Measurements from ENCODE around the gene MEGF11. TPM values are rescaled to one million over a fixed set of nuclear protein-coding genes. Genes with fewer than 3 reads are reported as not detected.

Gene MEGF11
- total RNA-seq, 1 donor from 2014 or later = 0.06 TPM

- Histone ChIP-seq H2AFZ (replicated peaks) (no peak overlapping the region), H3K9ac (no peak overlapping the region), H3K9me3 (ENCODE audit: low read depth) (no peaks in the 10 kb centered on the region), H3K36me3 (no peaks in the 10 kb centered on the region), H3K4me2 (no peak overlapping the region), H3K27me3 (no peaks in the 10 kb centered on the region), H3K79me2 (ENCODE audit: low read depth) (no peaks in the 10 kb centered on the region), H4K20me1 (ENCODE audit: low read depth) (no peaks in the 10 kb centered on the region), H3K4me1 (no peaks in the 10 kb centered on the region), H3F3A (ENCODE audit: low read depth) (no peaks in the 10 kb centered on the region), H3K4me3 (no peak overlapping the region), H3K27ac (no peak overlapping the region)
- H3K27ac Mint-ChIP-seq = no peak overlapping the region
- no peak overlapping the region for H3K4me3 Mint-ChIP-seq
- peaks cover 10% of the 10 kb centered on the region for H3K27me3 Mint-ChIP-seq (ENCODE audit: insufficient read depth, low read depth)
- H3K4me1 Mint-ChIP-seq = peaks cover 27% of the 10 kb centered on the region
- H3K9me3 Mint-ChIP-seq = no peaks in the 10 kb centered on the region
- no peaks in the 10 kb centered on the region for H3K36me3 Mint-ChIP-seq
- DNase-seq (ENCODE audit: low spot score) = no peak
- TF ChIP-seq, protein P1, sequence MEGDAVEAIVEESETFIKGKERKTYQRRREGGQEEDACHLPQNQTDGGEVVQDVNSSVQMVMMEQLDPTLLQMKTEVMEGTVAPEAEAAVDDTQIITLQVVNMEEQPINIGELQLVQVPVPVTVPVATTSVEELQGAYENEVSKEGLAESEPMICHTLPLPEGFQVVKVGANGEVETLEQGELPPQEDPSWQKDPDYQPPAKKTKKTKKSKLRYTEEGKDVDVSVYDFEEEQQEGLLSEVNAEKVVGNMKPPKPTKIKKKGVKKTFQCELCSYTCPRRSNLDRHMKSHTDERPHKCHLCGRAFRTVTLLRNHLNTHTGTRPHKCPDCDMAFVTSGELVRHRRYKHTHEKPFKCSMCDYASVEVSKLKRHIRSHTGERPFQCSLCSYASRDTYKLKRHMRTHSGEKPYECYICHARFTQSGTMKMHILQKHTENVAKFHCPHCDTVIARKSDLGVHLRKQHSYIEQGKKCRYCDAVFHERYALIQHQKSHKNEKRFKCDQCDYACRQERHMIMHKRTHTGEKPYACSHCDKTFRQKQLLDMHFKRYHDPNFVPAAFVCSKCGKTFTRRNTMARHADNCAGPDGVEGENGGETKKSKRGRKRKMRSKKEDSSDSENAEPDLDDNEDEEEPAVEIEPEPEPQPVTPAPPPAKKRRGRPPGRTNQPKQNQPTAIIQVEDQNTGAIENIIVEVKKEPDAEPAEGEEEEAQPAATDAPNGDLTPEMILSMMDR (IDR thresholded peaks at IDR 0.05) = no peak
- TF ChIP-seq EZH2phosphoT487 (IDR thresholded peaks at IDR 0.05) = no peak
- TF ChIP-seq EZH2 (IDR thresholded peaks at IDR 0.05) = no peak
Measured at GRCh38 chr15:66169023-66169422, 84.5 kb downstream of the MEGF11 start.

DNA sequence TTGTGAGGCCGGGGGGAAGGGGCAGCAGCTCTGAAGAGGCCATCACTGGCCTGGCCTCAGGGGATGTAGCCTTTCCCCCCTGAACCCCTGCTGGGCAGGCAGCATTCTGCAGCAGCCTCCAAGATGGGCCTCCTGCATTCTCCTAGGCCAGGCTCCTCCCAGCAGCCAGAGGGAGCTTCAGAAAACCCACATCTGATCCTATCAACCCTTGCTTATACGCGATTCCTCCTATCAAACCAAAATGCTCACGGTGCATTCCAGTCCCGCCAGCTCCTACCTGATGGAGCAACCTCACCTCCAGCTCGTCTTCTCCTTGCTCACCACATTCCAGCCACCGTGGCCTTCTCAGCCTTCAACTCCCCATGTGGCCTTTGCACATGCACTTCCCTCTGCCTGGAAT, 85.7 kb downstream of the MEGF11 start:
- Histone ChIP-seq H3K27ac (no peak overlapping the region), H3K4me3 (no peak overlapping the region), H3K9ac (no peak overlapping the region), H4K20me1 (ENCODE audit: low read depth) (no peaks in the 10 kb centered on the region), H3K36me3 (no peaks in the 10 kb centered on the region), H3K27me3 (no peaks in the 10 kb centered on the region), H3K4me2 (no peak overlapping the region), H3K79me2 (ENCODE audit: low read depth) (no peaks in the 10 kb centered on the region), H3K9me3 (ENCODE audit: low read depth) (no peaks in the 10 kb centered on the region), H3K4me1 (no peaks in the 10 kb centered on the region), H3F3A (ENCODE audit: low read depth) (no peaks in the 10 kb centered on the region), H2AFZ (replicated peaks) (no peak overlapping the region)
- no peak for DNase-seq (ENCODE audit: low spot score)
- Mint-ChIP-seq H3K27me3 (ENCODE audit: insufficient read depth, low read depth) (peaks cover 8% of the 10 kb centered on the region), H3K27ac (no peak overlapping the region), H3K4me3 (no peak overlapping the region), H3K4me1 (peaks cover 25% of the 10 kb centered on the region), H3K36me3 (no peaks in the 10 kb centered on the region), H3K9me3 (no peaks in the 10 kb centered on the region)
- TF ChIP-seq, protein P1 (IDR thresholded peaks at IDR 0.05) = no peak
- TF ChIP-seq EZH2 (IDR thresholded peaks at IDR 0.05) = no peak
- TF ChIP-seq EZH2phosphoT487 (IDR thresholded peaks at IDR 0.05) = no peak

GRCh38 chr15:66165856-66166255, 87.7 kb downstream of the MEGF11 start:
- H3K36me3 ChIP-seq = no peaks in the 10 kb centered on the region
- no peaks in the 10 kb centered on the region for H3F3A ChIP-seq (ENCODE audit: low read depth)
- H3K9me3 Mint-ChIP-seq = no peaks in the 10 kb centered on the region
- H3K4me1 ChIP-seq = no peaks in the 10 kb centered on the region
- TF ChIP-seq EZH2 (IDR thresholded peaks at IDR 0.05) (no peak), EZH2phosphoT487 (IDR thresholded peaks at IDR 0.05) (no peak)
- TF ChIP-seq, protein P1 (IDR thresholded peaks at IDR 0.05) = no peak
- no peaks in the 10 kb centered on the region for H3K79me2 ChIP-seq (ENCODE audit: low read depth)
- no peak overlapping the region for H3K27ac Mint-ChIP-seq
- H3K4me3 ChIP-seq = no peak overlapping the region
- no peak overlapping the region for H2AFZ ChIP-seq (replicated peaks)
- H3K4me2 ChIP-seq = no peak overlapping the region
- no peaks in the 10 kb centered on the region for H4K20me1 ChIP-seq (ENCODE audit: low read depth)
- H3K27me3 Mint-ChIP-seq (ENCODE audit: insufficient read depth, low read depth) = peaks cover 4% of the 10 kb centered on the region
- H3K9me3 ChIP-seq (ENCODE audit: low read depth) = no peaks in the 10 kb centered on the region
- H3K27me3 ChIP-seq = no peaks in the 10 kb centered on the region
- DNase-seq (ENCODE audit: low spot score) = no peak
- H3K9ac ChIP-seq = no peak overlapping the region
- no peaks in the 10 kb centered on the region for H3K36me3 Mint-ChIP-seq
- no peak overlapping the region for H3K4me3 Mint-ChIP-seq
- peaks cover 16% of the 10 kb centered on the region for H3K4me1 Mint-ChIP-seq
- H3K27ac ChIP-seq = no peak overlapping the region

Measured in neural progenitor cell (in vitro differentiated cells).